Activated naive CD8-positive, alpha-beta T cell treated with anti-CD3 and anti-CD28 coated beads, Interleukin-2, amount 10 ng/mL, durations not matched to agents 7 days and 5 days (primary cell): ENCODE measurements around the gene ZCCHC14. TPM values are rescaled to one million over a fixed set of nuclear protein-coding genes. Genes with fewer than 3 reads are reported as not detected.

Experiments
- ATAC-seq: fragments of 150-1000 bp; cut with Tn5 transposase; one replicate; pipeline ENCODE4 v1.10.0; 2021; ENCODE audit warnings: low read depth, moderate library complexity
- POLR2A ChIA-PET: fragments of 350-600 bp; sonication (Branson Sonifier 250); formaldehyde crosslinking; loops from one replicate; lab custom pipeline; 2021; ENCODE audit warnings: antibody characterized with exemption; lab: Charles Lee
- DNase-seq: peaks from one replicate; pipeline ENCODE4 v3.0.0; 2021
- H3K27ac Mint-ChIP-seq: one replicate; pipeline ENCODE4 v1.8.0; 2022; ENCODE audit warnings: mild to moderate bottlenecking, mixed read lengths
- H3K27me3 Mint-ChIP-seq: one replicate; pipeline ENCODE4 v1.8.0; 2022; ENCODE audit warnings: mild to moderate bottlenecking, moderate library complexity, mixed read lengths
- H3K36me3 Mint-ChIP-seq: one replicate; pipeline ENCODE4 v1.8.0; 2021; ENCODE audit warnings: mild to moderate bottlenecking, mixed read lengths
- H3K4me1 Mint-ChIP-seq: one replicate; pipeline ENCODE4 v1.8.0; 2021; ENCODE audit warnings: mixed read lengths
- H3K4me3 Mint-ChIP-seq: one replicate; pipeline ENCODE4 v1.8.0; 2022; ENCODE audit warnings: mild to moderate bottlenecking, moderate library complexity, mixed read lengths
- H3K9me3 Mint-ChIP-seq: one replicate; pipeline ENCODE4 v1.8.0; 2021; ENCODE audit warnings: mixed read lengths
- total RNA-seq, 2 experiments: library from RNA; stranded (reverse); gene quantifications; one replicate each; pipeline ENCODE4 v1.2.3, GENCODE V29; 2021

ZCCHC14 gene
- total RNA-seq, 2 experiments from 2014 or later = 6.6 to 7.7 TPM

- ATAC-seq (no peak), DNase-seq (no peak)
- Mint-ChIP-seq H3K27ac (no peak overlapping the region), H3K4me1 (peaks cover 3% of the 10 kb centered on the region), H3K9me3 (no peaks in the 10 kb centered on the region), H3K27me3 (peaks cover 19% of the 10 kb centered on the region), H3K4me3 (no peak overlapping the region), H3K36me3 (no peaks in the 10 kb centered on the region)
- POLR2A ChIA-PET = no interaction called here
Observed at GRCh38 chr16:87472935-87473334, 19.9 kb downstream of the ZCCHC14 start.

GRCh38 chr16:87472142-87472778 is 20.6 kb downstream of the ZCCHC14 start:
- peaks cover 19% of the 10 kb centered on the region for H3K27me3 Mint-ChIP-seq
- H3K27ac Mint-ChIP-seq = no peak overlapping the region
- POLR2A ChIA-PET = no interaction called here
- no peaks in the 10 kb centered on the region for H3K36me3 Mint-ChIP-seq
- peaks cover 3% of the 10 kb centered on the region for H3K4me1 Mint-ChIP-seq
- ATAC-seq (no peak), DNase-seq (no peak)
- no peaks in the 10 kb centered on the region for H3K9me3 Mint-ChIP-seq
- no peak overlapping the region for H3K4me3 Mint-ChIP-seq

- H3K27me3 Mint-ChIP-seq = peaks cover 26% of the 10 kb centered on the region
- no peaks in the 10 kb centered on the region for H3K36me3 Mint-ChIP-seq
- peaks cover 3% of the 10 kb centered on the region for H3K4me1 Mint-ChIP-seq
- H3K27ac Mint-ChIP-seq = no peak overlapping the region
- no peak for DNase-seq
- POLR2A ChIA-PET = no interaction called here
- H3K9me3 Mint-ChIP-seq = no peaks in the 10 kb centered on the region
- no peak overlapping the region for H3K4me3 Mint-ChIP-seq
- ATAC-seq = no peak
Observed at GRCh38 chr16:87471278-87472141, 21.3 kb downstream of the ZCCHC14 start.

GRCh38 chr16:87470332-87470731 is 22.5 kb downstream of the ZCCHC14 start:
- Mint-ChIP-seq H3K9me3 (no peaks in the 10 kb centered on the region), H3K36me3 (no peaks in the 10 kb centered on the region), H3K27me3 (peaks cover 18% of the 10 kb centered on the region), H3K27ac (no peak overlapping the region), H3K4me1 (peaks cover 5% of the 10 kb centered on the region), H3K4me3 (no peak overlapping the region)
- POLR2A ChIA-PET = no interaction called here
- DNase-seq (no peak), ATAC-seq (no peak)

- Mint-ChIP-seq H3K36me3 (no peaks in the 10 kb centered on the region), H3K4me1 (peaks cover 16% of the 10 kb centered on the region), H3K27me3 (peaks cover 12% of the 10 kb centered on the region), H3K27ac (no peak overlapping the region), H3K9me3 (no peaks in the 10 kb centered on the region), H3K4me3 (no peak overlapping the region)
- DNase-seq (no peak), ATAC-seq (no peak)
- POLR2A ChIA-PET = no interaction called here
Observed at GRCh38 chr16:87469169-87469568, 23.7 kb downstream of the ZCCHC14 start.

GRCh38 chr16:87468550-87468949 is 24.3 kb downstream of the ZCCHC14 start:
- Mint-ChIP-seq H3K27ac (no peak overlapping the region), H3K27me3 (peaks cover 10% of the 10 kb centered on the region), H3K4me3 (no peak overlapping the region), H3K4me1 (peaks cover 19% of the 10 kb centered on the region), H3K36me3 (no peaks in the 10 kb centered on the region), H3K9me3 (no peaks in the 10 kb centered on the region)
- DNase-seq (no peak), ATAC-seq (no peak)
- POLR2A ChIA-PET = no interaction called here

GRCh38 chr16:87466975-87467501 is 25.8 kb downstream of the ZCCHC14 start:
- Mint-ChIP-seq H3K27ac (no peak overlapping the region), H3K36me3 (no peaks in the 10 kb centered on the region), H3K4me1 (peaks cover 19% of the 10 kb centered on the region), H3K27me3 (peaks cover 12% of the 10 kb centered on the region), H3K4me3 (no peak overlapping the region), H3K9me3 (no peaks in the 10 kb centered on the region)
- ATAC-seq (no peak), DNase-seq (no peak)
- POLR2A ChIA-PET = no interaction called here

- H3K36me3 Mint-ChIP-seq = no peaks in the 10 kb centered on the region
- H3K4me3 Mint-ChIP-seq = no peak overlapping the region
- H3K27ac Mint-ChIP-seq = no peak overlapping the region
- peaks cover 18% of the 10 kb centered on the region for H3K4me1 Mint-ChIP-seq
- no peaks in the 10 kb centered on the region for H3K9me3 Mint-ChIP-seq
- POLR2A ChIA-PET = no interaction called here
- peaks cover 13% of the 10 kb centered on the region for H3K27me3 Mint-ChIP-seq
- DNase-seq (no peak), ATAC-seq (no peak)
Observed at GRCh38 chr16:87465879-87466278, 26.9 kb downstream of the ZCCHC14 start.

GRCh38 chr16:87465306-87465705 is 27.5 kb downstream of the ZCCHC14 start:
- POLR2A ChIA-PET = no interaction called here
- Mint-ChIP-seq H3K4me1 (peaks cover 18% of the 10 kb centered on the region), H3K4me3 (peak overlapping the region; percentile 59), H3K27ac (no peak overlapping the region), H3K9me3 (no peaks in the 10 kb centered on the region), H3K27me3 (peaks cover 13% of the 10 kb centered on the region), H3K36me3 (no peaks in the 10 kb centered on the region)
- no peak for DNase-seq
- ATAC-seq = no peak

GRCh38 chr16:87464691-87465300 is 28.0 kb downstream of the ZCCHC14 start:
- Mint-ChIP-seq H3K4me3 (peak overlapping the region; percentile 59), H3K9me3 (no peaks in the 10 kb centered on the region), H3K36me3 (no peaks in the 10 kb centered on the region), H3K27ac (no peak overlapping the region), H3K4me1 (peaks cover 18% of the 10 kb centered on the region), H3K27me3 (peaks cover 13% of the 10 kb centered on the region)
- ATAC-seq (peak; percentile 35), DNase-seq (peak; percentile 35)
- POLR2A ChIA-PET = no interaction called here

- peak; percentile 61 for ATAC-seq
- Mint-ChIP-seq H3K36me3 (no peaks in the 10 kb centered on the region), H3K4me3 (peak overlapping the region; percentile 40), H3K27ac (no peak overlapping the region), H3K4me1 (peaks cover 18% of the 10 kb centered on the region), H3K9me3 (no peaks in the 10 kb centered on the region), H3K27me3 (peaks cover 13% of the 10 kb centered on the region)
- no peak for DNase-seq
- POLR2A ChIA-PET = no interaction called here
Observed at GRCh38 chr16:87463722-87464690, 28.8 kb downstream of the ZCCHC14 start.

- Mint-ChIP-seq H3K4me3 (no peak overlapping the region), H3K9me3 (no peaks in the 10 kb centered on the region), H3K36me3 (no peaks in the 10 kb centered on the region), H3K27me3 (peaks cover 6% of the 10 kb centered on the region), H3K4me1 (peaks cover 18% of the 10 kb centered on the region), H3K27ac (no peak overlapping the region)
- ATAC-seq (peak; percentile 31), DNase-seq (no peak)
- POLR2A ChIA-PET = no interaction called here
Observed at GRCh38 chr16:87461466-87461991, 31.3 kb downstream of the ZCCHC14 start.
